LNCAP (cell line): ENCODE results near the gene ABHD15.

Experiments
- CTCF ChIP-seq: fragments of 450-650 bp; IDR thresholded peaks from 2 replicates; pipeline ENCODE4 v1.5.1; 2017; ENCODE audit warnings: mild to moderate bottlenecking

ABHD15 gene

GRCh38 chr17:29597361-29598172 is 30.7 kb upstream of the ABHD15 start:
- no peak for TF ChIP-seq CTCF

GRCh38 chr17:29596811-29597210 is 30.0 kb upstream of the ABHD15 start:
- TF ChIP-seq CTCF = no peak

- TF ChIP-seq CTCF = no peak
Observed at GRCh38 chr17:29595943-29596774, 29.3 kb upstream of the ABHD15 start.

GRCh38 chr17:29595107-29595942 is 28.5 kb upstream of the ABHD15 start:
- TF ChIP-seq CTCF = no peak

- no peak; the same call in 1 of the 2 replicates for TF ChIP-seq CTCF
Observed at GRCh38 chr17:29594519-29595090, 27.8 kb upstream of the ABHD15 start.

- TF ChIP-seq CTCF = peak; percentile 43; the same call in 1 of the 2 replicates
Observed at GRCh38 chr17:29593591-29594518, 27.0 kb upstream of the ABHD15 start.
